Activated CD4-positive, alpha-beta memory T cell treated with anti-CD3 and anti-CD28 coated beads, Interleukin-2, amount 10 ng/mL, durations not matched to agents 7 days and 5 days (primary cell): Measurements from ENCODE around the gene SYT2. TPM values are rescaled to one million over a fixed set of nuclear protein-coding genes. Genes with fewer than 3 reads are reported as not detected.
"Not testable (repeated sequence)": the region's sequence is repeated elsewhere in the genome, so short reads cannot be mapped to it uniquely, and the experiment has no call there.

Experiments
- CTCF ChIA-PET: fragments of 350-600 bp; sonication (Branson Sonifier 250); formaldehyde crosslinking; loops from one replicate; lab custom pipeline; 2021; ENCODE audit warnings: antibody characterized with exemption, inconsistent platforms; lab: Charles Lee
- POLR2A ChIA-PET: fragments of 350-600 bp; sonication (Branson Sonifier 250); formaldehyde crosslinking; loops from one replicate; lab custom pipeline; 2021; ENCODE audit warnings: antibody characterized with exemption; lab: Charles Lee
- DNase-seq: peaks from one replicate; pipeline ENCODE4 v3.0.0-alpha.2; 2020
- H3K27ac Mint-ChIP-seq: one replicate; pipeline ENCODE4 v1.8.0; 2021; ENCODE audit warnings: mild to moderate bottlenecking, mixed read lengths
- H3K27me3 Mint-ChIP-seq: one replicate; pipeline ENCODE4 v1.8.0; 2021; ENCODE audit warnings: mixed read lengths
- H3K36me3 Mint-ChIP-seq: one replicate; pipeline ENCODE4 v1.8.0; 2021; ENCODE audit warnings: low read depth, mixed read lengths
- H3K4me1 Mint-ChIP-seq: one replicate; pipeline ENCODE4 v1.8.0; 2021; ENCODE audit warnings: mixed read lengths
- H3K4me3 Mint-ChIP-seq: one replicate; pipeline ENCODE4 v1.8.0; 2021; ENCODE audit warnings: mild to moderate bottlenecking, mixed read lengths
- H3K9me3 Mint-ChIP-seq: one replicate; pipeline ENCODE4 v1.8.0; 2021; ENCODE audit warnings: mixed read lengths
- total RNA-seq, 2 experiments: library from RNA; stranded (reverse); gene quantifications; one replicate each; pipeline ENCODE4 v1.2.3, GENCODE V29; 2021

Gene SYT2
- not detected for total RNA-seq

DNA sequence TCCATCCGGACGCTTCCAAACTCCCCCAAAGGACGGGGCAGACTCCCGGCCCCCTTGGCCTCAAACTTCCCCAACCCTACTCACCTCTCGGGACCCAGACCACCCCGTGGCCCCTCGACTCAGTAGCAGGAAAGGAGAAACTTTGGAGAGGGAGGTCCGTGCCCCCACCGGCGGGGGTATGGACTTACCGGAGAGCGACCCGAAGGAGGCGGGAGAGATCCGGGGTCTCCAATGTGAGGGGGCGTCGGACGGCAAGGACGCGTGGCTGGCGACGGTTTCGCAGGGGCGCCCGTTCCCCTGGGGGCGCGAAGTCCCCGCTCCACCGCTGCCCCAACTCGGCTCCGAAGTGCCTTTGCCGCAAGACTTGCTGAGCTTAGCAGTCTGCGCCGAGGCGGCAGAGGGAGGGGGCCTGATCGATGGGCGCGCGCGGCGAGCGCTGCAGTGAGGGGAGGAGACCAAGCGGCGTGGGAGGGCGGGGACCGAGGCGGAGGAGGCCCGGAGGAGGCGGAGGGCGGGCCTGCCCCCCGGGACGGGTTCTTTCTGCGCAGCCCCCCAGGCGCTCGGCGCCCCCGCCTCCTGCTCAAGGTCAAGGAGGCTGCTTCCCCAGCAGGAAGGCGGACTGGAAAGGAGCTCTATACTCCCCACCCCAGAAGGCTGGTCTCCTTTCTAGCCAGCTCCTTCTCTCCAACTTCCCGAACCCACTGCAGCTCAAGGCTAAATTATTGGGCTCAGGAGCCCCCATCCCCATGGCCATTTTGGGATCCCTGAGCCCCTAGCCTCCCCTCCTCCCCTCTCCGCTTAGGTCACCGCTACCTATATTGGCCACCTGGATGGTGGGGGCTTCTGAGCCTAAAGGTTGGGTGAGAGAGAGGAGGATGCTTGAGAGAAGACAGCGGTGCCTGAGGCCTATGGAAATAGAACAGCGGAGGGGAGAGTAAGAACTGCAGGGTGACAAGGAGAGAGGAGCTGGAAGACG, at the start of gene SYT2:
SYT2 (minus strand) TSS at position 385 of the 976 bp plus-strand sequence. CDS start 104,682 bp downstream, outside the sequence.
- ChIA-PET POLR2A (no interaction called here), CTCF (interaction anchor here (1.6 kb wide), 1 partner anchor 11 kb away, joined by 6 read pairs; no protein-coding TSS in a partner anchor)
- Mint-ChIP-seq H3K4me1 (no peaks in the 10 kb centered on the region), H3K36me3 (no peaks in the 10 kb centered on the region), H3K4me3 (no peak within 1 kb of the TSS), H3K9me3 (no peaks in the 10 kb centered on the region), H3K27ac (no peak within 1 kb of the TSS), H3K27me3 (peaks cover 72% of the 10 kb centered on the region)
- no peak for DNase-seq

DNA sequence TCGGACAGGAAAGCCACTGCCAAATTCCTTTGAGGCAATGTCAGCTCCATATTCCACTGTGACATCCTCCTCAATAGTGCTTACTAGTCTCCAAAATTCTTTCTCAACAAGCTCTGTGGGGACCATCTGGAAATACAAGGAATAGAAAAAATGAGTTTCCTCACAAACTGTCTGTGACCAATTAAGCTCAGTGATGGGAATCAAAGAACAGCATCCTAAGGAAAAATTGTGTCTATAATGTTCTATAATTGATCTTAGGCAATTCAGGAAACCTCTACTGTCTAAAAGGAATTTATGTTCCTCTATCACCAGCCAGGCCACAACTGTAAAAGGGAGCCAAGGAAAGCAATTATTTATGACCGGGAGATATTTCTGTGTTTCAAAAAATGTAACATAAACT, 46.1 kb upstream of the SYT2 start:
- CTCF ChIA-PET: no interaction called here
- peaks cover 65% of the 10 kb centered on the region for H3K36me3 Mint-ChIP-seq

DNA sequence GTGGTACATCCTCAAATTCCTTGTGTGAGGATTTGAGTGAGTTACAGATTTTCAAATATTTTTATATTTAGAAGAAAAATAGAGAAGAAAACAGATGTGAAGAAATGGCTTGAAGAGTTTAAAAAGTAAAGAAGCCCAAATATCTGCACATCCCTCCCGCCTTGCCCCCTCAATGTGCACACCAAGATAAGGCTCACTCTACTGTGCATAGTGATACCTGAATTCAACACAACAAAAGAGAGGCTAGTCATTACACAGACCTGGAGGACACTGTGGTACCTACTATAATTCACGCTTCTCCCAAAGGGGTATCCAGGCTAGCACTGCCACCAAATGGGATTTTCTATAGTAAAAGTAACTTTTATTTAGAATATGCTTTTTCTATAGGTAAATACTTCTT, 44.0 kb upstream of the SYT2 start:
- no peak for DNase-seq
- Mint-ChIP-seq H3K4me3 (no peak overlapping the region), H3K9me3 (no peaks in the 10 kb centered on the region), H3K36me3 (peaks cover 64% of the 10 kb centered on the region), H3K4me1 (no peaks in the 10 kb centered on the region), H3K27me3 (no peaks in the 10 kb centered on the region), H3K27ac (no peak overlapping the region)
- POLR2A ChIA-PET: no interaction called here
- CTCF ChIA-PET: no interaction called here

More for the DNA sequence above, 46.1 kb upstream of the SYT2 start:
- Mint-ChIP-seq H3K27me3 (no peaks in the 10 kb centered on the region), H3K4me3 (no peak overlapping the region), H3K9me3 (no peaks in the 10 kb centered on the region), H3K27ac (no peak overlapping the region), H3K4me1 (no peaks in the 10 kb centered on the region)
- no peak for DNase-seq
- POLR2A ChIA-PET: no interaction called here

DNA sequence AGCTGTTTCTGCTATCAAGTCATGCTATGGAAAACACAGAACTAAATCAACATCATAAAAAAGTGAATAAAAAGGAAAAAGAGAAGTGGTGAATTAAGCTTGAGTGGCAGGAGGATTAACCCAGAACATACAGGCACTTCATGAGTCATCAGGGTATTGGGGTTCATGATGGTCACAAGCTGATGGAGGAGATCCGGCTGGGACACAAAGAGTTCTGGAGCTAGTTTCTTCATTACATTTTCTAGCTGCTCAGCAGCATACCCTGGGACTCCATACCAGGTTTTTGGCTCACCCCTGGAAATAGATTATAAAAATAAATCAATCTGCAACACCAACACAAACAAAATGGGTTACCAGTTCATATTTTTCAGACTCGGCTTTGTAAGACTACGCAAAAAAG, 42.5 kb upstream of the SYT2 start:
- peaks cover 65% of the 10 kb centered on the region for H3K36me3 Mint-ChIP-seq
- no peaks in the 10 kb centered on the region for H3K4me1 Mint-ChIP-seq
- no peak overlapping the region for H3K27ac Mint-ChIP-seq
- POLR2A ChIA-PET: no interaction called here
- H3K27me3 Mint-ChIP-seq: no peaks in the 10 kb centered on the region
- no peak overlapping the region for H3K4me3 Mint-ChIP-seq
- DNase-seq: no peak
- no peaks in the 10 kb centered on the region for H3K9me3 Mint-ChIP-seq
- CTCF ChIA-PET: interaction anchor here (1.2 to 1.8 kb wide), 3 partner anchors 33 to 110 kb away, joined by 3 to 5 read pairs (median 4); no protein-coding TSS in a partner anchor

DNA sequence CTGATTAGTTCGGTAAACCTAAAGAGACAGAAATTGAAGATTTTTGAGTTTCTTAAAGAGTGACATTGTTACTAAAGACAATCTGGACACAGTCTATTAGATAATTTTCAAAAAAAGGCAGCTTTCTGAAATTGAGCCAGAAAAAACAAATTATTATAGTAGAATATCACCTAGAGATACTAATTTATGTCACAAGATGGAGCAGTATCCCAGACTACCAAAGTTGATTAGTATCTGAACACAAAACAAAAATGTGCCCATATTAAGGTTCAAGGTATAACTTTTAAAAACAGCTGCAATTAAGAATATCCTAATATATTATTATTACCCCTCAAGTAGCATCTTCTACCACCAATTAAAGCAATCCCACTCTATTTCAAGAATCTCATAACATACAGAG, 40.5 kb upstream of the SYT2 start:
- POLR2A ChIA-PET: interaction anchor here (0.9 to 1.3 kb wide), 2 partner anchors 9 to 55 kb away, joined by 3 to 4 read pairs; no protein-coding TSS in a partner anchor
- Mint-ChIP-seq H3K4me3 (no peak overlapping the region), H3K36me3 (peaks cover 62% of the 10 kb centered on the region), H3K9me3 (no peaks in the 10 kb centered on the region), H3K27me3 (no peaks in the 10 kb centered on the region), H3K27ac (no peak overlapping the region), H3K4me1 (no peaks in the 10 kb centered on the region)
- CTCF ChIA-PET: interaction anchor here (0.7 to 2.2 kb wide), 7 partner anchors 30 to 253 kb away, joined by 3 to 7 read pairs (median 3); no protein-coding TSS in a partner anchor
- DNase-seq: no peak

DNA sequence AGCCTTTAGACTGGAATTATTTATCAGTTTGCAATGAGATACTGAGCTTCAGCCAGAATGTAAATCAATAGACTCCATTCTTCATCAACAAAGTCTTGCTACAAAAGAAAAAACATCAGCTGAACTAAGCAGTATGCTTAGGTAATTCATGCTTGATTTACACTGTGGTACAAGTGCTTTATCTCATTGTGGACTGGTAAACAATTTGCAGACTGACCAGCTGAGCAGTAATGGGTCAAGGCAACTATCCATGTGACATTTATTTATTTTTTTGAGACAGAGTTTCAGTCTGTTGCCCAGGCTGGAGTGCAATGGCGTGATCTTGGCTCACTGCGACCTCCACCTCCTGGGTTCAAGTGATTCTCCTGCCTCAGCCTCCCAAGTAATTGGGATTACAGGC, 39.8 kb upstream of the SYT2 start:
- Mint-ChIP-seq H3K4me3 (no peak overlapping the region), H3K4me1 (no peaks in the 10 kb centered on the region), H3K27ac (no peak overlapping the region), H3K27me3 (no peaks in the 10 kb centered on the region), H3K9me3 (no peaks in the 10 kb centered on the region), H3K36me3 (peaks cover 62% of the 10 kb centered on the region)
- ChIA-PET CTCF (interaction anchor here (0.9 to 2.2 kb wide), 3 partner anchors 102 to 253 kb away, joined by 3 to 7 read pairs (median 3); no protein-coding TSS in a partner anchor), POLR2A (interaction anchor here (1.0 kb wide), 1 partner anchor 58 kb away, joined by 3 read pairs; the partner anchor contains the start of gene KDM5B)
- no peak for DNase-seq

DNA sequence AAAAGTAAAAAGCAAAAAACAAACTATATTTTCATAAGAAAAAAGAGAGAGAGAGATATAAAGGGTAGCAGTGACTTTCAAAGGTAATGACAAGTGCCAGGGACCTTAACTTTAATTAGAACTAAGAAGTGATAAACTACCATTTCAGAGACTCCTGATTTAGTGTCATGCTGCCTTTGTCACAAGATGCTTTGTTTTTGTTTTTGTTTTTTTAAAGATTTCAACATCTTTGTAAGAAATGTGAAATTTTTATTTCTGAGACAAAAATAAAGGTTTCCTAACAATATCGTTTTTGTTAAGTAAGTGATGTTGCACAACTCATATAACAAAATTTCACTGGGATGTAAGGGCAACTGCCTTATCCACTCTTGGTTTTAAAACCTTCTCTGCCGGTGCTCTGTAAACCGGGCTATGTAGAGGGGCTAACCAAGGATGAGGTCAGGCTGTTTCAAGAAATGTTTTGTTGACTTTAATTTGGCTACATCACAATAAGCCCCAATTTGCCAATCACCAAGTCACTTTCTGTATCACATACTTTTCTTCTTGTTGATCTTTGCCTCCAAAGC, 35.2 kb upstream of the SYT2 start:
- no peak overlapping the region for H3K27ac Mint-ChIP-seq
- CTCF ChIA-PET: no interaction called here
- H3K9me3 Mint-ChIP-seq: no peaks in the 10 kb centered on the region
- H3K36me3 Mint-ChIP-seq: peaks cover 74% of the 10 kb centered on the region
- H3K4me1 Mint-ChIP-seq: no peaks in the 10 kb centered on the region
- DNase-seq: no peak
- no peaks in the 10 kb centered on the region for H3K27me3 Mint-ChIP-seq
- H3K4me3 Mint-ChIP-seq: no peak overlapping the region
- POLR2A ChIA-PET: interaction anchor here (0.6 kb wide), 1 partner anchor 141 kb away, joined by 4 read pairs; no protein-coding TSS in a partner anchor

DNA sequence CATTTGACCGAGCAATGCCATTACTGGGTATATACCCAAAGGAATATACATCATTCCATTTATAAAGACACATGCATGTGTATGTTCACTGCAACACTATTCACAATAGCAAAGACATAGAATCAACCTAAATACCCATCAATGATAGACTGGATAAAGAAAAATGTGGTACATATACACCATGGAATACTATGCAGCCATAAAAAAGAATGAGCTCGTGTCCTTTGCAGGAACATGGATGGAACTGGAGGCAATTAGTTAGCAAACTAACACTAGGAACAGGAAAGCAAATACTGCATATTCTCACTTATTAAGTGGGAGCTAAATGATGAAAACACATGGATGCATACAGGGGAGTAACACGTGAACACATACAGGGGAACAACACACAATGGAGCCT, 34.5 kb upstream of the SYT2 start:
- H3K4me1 Mint-ChIP-seq, H3K27ac Mint-ChIP-seq, POLR2A ChIA-PET, H3K4me3 Mint-ChIP-seq, DNase-seq, H3K9me3 Mint-ChIP-seq, CTCF ChIA-PET, H3K27me3 Mint-ChIP-seq: not testable (repeated sequence)
- peaks cover 73% of the 10 kb centered on the region for H3K36me3 Mint-ChIP-seq

DNA sequence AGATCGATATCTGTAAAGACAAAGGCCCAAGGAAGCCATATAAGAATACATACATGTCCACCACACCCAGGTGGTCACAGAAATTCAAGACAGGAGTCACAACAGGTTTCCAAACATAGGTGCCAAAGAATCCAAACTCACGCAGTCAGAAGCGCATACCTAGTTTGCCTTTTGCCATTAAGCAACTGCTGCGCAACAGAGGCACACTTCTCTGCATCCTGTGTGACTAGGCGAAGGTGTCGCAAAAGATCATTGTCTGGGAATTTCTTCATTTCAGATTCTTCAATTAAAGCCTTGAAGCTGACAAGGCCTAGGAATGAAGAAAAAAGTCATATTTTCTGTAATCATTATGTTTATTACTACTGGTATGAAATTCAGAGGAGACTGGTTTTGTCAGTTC, 32.2 kb upstream of the SYT2 start:
- DNase-seq: no peak
- Mint-ChIP-seq H3K4me3 (no peak overlapping the region), H3K4me1 (no peaks in the 10 kb centered on the region), H3K27me3 (no peaks in the 10 kb centered on the region), H3K27ac (no peak overlapping the region), H3K9me3 (no peaks in the 10 kb centered on the region), H3K36me3 (peaks cover 72% of the 10 kb centered on the region)
- POLR2A ChIA-PET: interaction anchor here (1.5 kb wide), 1 partner anchor 9 kb away, joined by 3 read pairs; no protein-coding TSS in a partner anchor
- CTCF ChIA-PET: interaction anchor here (0.6 kb wide), 1 partner anchor 974 kb away, joined by 3 read pairs; no protein-coding TSS in a partner anchor

DNA sequence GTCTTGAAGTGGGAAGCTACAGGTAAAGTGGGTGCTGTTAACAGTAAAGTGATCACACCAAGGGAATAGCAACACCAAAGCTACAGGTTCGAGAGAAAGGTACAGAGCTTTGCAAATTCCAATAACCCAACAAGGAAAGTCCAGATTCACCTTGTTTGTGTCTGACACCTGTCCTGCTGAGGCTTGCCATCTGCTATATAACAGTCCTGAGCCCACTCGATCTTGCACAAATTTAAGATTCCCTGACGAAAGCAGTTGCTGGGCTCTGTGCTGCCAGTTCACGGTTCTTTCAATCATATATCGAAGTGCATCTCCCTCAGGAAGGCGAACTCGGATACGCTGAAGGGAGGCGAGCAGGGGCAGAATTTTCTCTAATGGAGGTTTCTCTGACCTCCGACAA, 23.0 kb upstream of the SYT2 start:
- H3K36me3 Mint-ChIP-seq: peaks cover 81% of the 10 kb centered on the region
- no peak overlapping the region for H3K27ac Mint-ChIP-seq
- no peaks in the 10 kb centered on the region for H3K9me3 Mint-ChIP-seq
- POLR2A ChIA-PET: interaction anchor here (1.2 kb wide), 1 partner anchor 11 kb away, joined by 3 read pairs; no protein-coding TSS in a partner anchor
- no peak for DNase-seq
- H3K4me3 Mint-ChIP-seq: no peak overlapping the region
- no peaks in the 10 kb centered on the region for H3K4me1 Mint-ChIP-seq
- CTCF ChIA-PET: interaction anchor here (1.2 kb wide), 1 partner anchor 14 kb away, joined by 3 read pairs; no protein-coding TSS in a partner anchor
- H3K27me3 Mint-ChIP-seq: no peaks in the 10 kb centered on the region

DNA sequence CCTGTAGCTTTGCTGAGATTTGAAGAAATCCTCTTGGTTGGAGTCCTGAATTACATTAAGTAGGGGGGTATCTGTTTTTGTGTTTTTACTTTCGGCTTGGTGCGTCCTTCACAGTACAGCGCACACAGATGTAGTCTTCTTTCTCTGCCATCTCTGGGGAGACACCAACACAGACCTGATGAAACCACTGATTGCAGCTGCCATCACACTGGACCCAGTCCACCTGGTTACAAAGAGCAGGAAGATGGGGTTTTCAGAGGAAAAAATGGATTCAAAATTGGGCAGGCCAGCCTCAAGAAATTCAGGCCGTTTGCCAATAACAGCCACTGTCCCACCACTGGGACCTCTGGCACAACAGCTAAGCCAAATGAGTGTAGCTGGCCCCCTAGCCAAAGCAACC, 18.7 kb upstream of the SYT2 start:
- H3K4me3 Mint-ChIP-seq: no peak overlapping the region
- DNase-seq: no peak
- no peaks in the 10 kb centered on the region for H3K27me3 Mint-ChIP-seq
- H3K9me3 Mint-ChIP-seq: no peaks in the 10 kb centered on the region
- ChIA-PET POLR2A (no interaction called here), CTCF (interaction anchor here (1.3 to 2.8 kb wide), 2 partner anchors 9 to 17 kb away, joined by 3 to 11 read pairs; no protein-coding TSS in a partner anchor)
- no peaks in the 10 kb centered on the region for H3K4me1 Mint-ChIP-seq
- H3K36me3 Mint-ChIP-seq: peaks cover 63% of the 10 kb centered on the region
- no peak overlapping the region for H3K27ac Mint-ChIP-seq

DNA sequence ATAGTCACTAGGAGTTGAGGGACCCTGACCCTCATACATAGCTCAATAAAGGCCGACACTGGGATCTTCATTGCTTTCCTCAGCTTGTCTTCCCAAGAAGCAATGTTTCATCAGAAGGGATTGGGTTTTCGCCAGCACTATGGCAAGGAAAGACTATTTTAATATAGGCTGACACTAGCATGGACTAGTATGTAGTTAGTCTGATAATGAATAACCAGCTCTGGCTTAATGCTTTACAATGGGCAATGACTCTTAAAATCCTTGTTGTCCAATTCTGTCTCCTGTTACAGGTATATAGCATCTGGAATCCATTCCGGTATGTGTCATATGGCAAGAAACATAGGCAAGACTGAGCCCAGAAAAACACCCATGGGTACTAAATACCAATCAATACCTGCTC, 15.3 kb upstream of the SYT2 start:
- no peaks in the 10 kb centered on the region for H3K4me1 Mint-ChIP-seq
- peaks cover 33% of the 10 kb centered on the region for H3K36me3 Mint-ChIP-seq
- no peak for DNase-seq
- ChIA-PET CTCF (interaction anchor here (0.7 to 1.6 kb wide), 2 partner anchors 9 to 11 kb away, joined by 3 read pairs; no protein-coding TSS in a partner anchor), POLR2A (interaction anchor here (1.2 kb wide), 1 partner anchor 11 kb away, joined by 3 read pairs; no protein-coding TSS in a partner anchor)
- no peak overlapping the region for H3K4me3 Mint-ChIP-seq
- H3K27ac Mint-ChIP-seq: no peak overlapping the region
- H3K9me3 Mint-ChIP-seq: no peaks in the 10 kb centered on the region
- H3K27me3 Mint-ChIP-seq: no peaks in the 10 kb centered on the region
